Fibroblast of pulmonary artery (primary cell): ENCODE data around the gene ZCCHC14.
"Not testable (repeated sequence)": the region's sequence is repeated elsewhere in the genome, so short reads cannot be mapped to it uniquely, and the experiment has no call there.

Source experiments
- DNase-seq: peaks from one replicate; pipeline ENCODE4 v3.0.0-alpha.2; 2010; ENCODE audit warnings: low read depth
- H3K4me3 ChIP-seq: replicated peaks from 2 replicates; pipeline ENCODE4 v1.5.1; 2011; ENCODE audit warnings: low read depth, mild to moderate bottlenecking, control low read depth, low read length, moderate library complexity
- TF ChIP-seq, protein P1 (sequence below): IDR thresholded peaks from 2 replicates; pipeline ENCODE4 v1.5.1; 2011; ENCODE audit warnings: mild to moderate bottlenecking, control low read depth, low read length, inconsistent platforms; ENCODE audit errors: missing control alignments

The ZCCHC14 gene

DNA sequence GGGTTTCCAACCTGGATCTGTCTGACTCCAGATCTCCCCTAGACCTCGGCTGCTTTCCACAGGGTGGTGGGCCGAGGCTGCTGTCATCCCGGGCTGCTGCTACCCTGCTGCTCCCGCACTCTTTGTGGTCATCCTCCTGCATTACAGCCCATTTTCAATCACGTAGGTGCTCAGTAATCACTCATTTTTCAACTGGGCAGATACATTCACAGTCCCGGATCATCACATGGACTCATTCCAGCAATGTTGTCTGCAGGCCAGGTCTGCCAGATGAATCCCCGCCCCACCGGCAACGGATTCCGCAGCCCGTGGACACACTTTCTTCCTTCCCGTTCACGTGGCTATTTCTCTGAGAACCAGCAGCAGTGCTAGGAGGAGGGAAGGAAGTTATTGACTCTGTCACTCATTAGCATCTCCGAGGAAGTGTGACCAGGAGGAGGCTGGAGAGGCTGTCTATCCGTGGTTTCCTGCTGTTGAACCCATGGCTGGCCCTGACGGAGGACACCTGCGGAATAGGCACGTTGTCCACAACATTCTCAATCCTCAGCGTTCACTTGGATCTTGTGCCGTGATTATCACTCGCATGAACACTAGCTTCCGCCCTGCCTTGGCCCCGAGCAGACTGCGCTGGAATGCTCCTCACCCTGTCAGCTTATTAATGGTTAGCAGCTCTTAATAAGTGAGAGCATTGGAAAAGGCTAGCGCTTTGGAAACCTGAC is 14.7 kb upstream of the ZCCHC14 start:
- TF ChIP-seq, protein P1, sequence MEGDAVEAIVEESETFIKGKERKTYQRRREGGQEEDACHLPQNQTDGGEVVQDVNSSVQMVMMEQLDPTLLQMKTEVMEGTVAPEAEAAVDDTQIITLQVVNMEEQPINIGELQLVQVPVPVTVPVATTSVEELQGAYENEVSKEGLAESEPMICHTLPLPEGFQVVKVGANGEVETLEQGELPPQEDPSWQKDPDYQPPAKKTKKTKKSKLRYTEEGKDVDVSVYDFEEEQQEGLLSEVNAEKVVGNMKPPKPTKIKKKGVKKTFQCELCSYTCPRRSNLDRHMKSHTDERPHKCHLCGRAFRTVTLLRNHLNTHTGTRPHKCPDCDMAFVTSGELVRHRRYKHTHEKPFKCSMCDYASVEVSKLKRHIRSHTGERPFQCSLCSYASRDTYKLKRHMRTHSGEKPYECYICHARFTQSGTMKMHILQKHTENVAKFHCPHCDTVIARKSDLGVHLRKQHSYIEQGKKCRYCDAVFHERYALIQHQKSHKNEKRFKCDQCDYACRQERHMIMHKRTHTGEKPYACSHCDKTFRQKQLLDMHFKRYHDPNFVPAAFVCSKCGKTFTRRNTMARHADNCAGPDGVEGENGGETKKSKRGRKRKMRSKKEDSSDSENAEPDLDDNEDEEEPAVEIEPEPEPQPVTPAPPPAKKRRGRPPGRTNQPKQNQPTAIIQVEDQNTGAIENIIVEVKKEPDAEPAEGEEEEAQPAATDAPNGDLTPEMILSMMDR = no peak
- DNase-seq = peak; percentile 21
- no peak overlapping the region for H3K4me3 ChIP-seq

DNA sequence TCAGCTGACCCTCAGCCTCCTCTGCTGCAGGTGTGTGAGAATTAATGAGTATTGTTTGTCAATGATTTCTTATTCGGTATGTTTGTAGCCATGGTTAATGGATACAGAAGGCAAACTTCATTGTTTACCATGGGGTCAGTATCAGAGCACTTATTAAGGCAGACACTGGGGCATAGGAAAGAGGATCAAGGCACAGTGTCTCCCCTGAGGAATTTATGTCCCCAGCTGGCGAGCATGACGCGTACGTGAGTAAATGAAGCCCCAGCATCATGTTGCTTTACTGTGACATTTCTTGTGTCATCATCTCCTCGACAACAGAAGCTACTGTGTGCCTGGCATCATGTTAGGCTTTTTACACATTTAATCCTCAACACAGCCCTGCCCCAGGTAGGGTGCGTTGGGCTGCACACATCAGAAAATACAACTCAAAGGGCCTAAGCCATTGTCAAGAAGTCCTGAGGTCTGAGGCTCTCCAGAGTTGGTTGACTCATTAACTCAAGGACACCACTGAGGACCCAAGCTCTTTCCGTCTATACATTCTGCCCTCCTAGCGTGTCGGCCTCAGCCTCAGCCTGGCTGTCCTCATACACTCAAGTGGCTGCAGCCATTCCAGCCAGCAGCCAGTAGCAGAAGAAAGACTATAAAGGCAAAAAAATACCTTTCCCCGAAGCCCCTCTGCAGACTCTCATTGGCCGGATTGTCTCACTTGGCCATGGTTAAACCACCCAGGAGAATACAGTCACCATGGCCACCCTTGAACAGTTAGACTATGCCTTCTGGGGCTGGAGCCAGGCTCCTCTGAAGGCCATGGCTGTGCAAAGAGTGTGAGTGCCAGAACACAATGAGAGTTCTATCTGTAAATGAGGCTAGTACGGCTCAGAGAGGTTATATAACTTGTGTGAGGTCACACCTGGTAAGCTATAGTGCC is 13.9 kb upstream of the ZCCHC14 start:
- no peak for DNase-seq
- TF ChIP-seq, protein P1 = no peak
- no peak overlapping the region for H3K4me3 ChIP-seq

DNA sequence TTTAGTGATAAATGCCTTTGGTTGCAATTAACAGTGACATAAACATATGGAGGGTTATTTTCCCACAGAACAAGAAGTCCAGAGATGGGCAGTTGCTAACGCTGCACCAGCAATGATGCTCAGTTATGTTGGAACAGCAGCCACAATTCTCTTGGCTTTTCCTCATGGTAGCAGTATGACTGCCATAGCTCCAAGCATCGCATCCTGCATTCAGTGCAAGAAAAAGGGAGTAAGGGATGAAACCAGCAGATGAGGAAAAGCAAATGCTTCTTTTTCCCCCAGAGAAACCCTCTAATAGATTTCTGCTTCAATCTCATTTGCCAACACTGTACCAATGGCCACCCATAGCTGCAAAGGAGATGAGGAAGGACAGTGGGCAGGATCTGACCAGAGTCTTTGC is 13.0 kb upstream of the ZCCHC14 start:
- TF ChIP-seq, protein P1 = no peak
- no peak for DNase-seq
- no peak overlapping the region for H3K4me3 ChIP-seq

DNA sequence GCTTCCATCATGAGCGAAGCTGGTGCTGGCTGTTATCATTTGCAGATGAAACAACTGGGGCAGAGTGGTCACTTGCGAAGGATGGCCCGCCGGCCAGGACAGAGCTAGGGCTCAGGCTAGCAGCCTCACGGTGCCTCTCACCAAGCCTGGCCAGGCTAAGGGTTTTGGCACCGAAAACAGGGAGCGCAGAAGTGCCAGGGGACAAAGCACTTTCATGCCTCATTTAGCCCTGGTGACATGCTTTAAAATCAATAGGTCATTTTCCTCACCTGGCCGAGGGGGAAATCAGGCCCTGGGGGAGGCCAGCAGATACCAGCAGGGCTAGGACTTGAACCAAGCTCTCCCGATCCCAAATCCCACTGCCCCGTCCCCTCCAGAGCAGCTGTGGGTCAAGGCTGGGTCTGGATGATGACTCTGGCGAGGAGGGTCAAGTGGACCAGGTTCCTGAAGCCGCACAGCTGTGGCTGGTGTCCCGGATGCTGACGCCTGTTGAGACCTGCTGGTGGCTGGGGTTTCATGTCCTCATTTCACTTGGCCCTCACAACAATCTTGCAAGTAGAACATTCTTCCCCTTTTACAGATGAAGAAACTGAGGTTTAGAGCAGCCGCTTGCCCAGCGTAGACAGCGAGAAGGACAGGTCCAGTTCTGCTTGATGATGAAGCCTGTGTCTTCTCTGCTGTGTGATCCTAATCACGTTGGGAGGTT is 10.6 kb upstream of the ZCCHC14 start:
- not testable (repeated sequence) for DNase-seq, H3K4me3 ChIP-seq

DNA sequence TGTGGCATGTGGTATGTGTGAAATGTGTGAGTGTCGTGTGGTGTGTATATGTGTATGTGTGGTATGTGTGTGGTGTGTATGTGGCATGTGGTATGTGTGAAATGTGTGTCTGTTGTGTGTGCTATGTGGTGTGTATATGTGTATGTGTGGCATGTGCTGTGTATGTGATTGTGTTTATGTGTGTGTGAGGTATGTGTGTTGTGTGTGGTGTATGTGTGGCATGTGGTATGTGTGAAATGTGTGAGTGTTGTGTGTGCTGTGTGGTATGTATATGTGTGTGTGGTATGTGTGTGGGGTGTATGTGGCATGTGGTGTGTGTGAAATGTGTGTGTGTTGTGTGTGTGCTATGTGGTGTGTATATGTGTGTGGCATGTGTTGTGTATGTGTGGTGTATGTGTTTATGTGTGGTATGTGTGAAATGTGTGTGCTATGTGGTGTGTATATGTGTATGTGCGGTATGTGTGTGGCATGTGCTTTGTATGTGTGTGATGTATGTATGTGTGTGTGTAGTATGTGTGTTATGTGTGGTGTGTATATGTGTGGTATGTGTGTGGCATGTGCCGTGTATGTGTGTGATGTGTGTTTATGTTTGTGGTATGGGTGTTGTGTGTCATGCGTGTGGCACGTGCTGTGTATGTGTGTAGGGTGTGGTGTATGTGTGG is 9.6 kb upstream of the ZCCHC14 start:
- TF ChIP-seq, protein P1 = no peak
- H3K4me3 ChIP-seq = no peak overlapping the region
- no peak for DNase-seq

DNA sequence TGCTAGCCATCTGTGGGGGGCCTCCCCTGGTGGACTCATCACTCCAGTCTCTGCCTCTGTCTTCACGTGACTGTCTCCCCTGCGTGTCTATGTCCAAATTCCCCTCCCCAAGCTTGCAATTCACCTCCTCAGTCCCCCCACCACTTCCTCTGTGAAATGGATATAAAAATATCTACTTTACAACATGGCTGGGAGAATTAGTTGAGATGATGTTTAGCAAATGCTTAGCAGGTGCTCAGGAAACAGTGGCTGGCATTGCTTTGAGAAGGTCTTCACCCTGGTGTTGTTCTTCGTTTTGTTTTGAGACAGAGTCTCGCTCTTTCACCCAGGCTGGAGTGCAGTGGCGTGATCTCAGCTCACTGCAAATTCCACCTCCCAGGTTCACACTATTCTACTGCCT is 8.3 kb upstream of the ZCCHC14 start:
- DNase-seq = no peak
- TF ChIP-seq, protein P1 = no peak
- no peak overlapping the region for H3K4me3 ChIP-seq

DNA sequence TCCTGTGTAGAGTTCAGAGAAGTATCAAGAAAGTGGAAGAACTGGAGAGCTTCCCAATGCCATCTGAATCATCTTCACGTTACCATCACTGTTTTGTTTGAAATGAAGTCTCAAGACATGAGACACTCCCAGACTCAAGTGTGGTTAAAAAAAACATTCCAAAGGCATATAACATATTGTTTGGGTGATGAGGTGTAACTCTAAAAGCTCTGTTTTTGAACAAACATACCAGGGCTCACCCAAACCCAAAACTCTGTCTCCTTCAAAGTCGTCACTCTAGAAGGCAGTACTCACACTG is 6.3 kb upstream of the ZCCHC14 start:
- no peak overlapping the region for H3K4me3 ChIP-seq
- TF ChIP-seq, protein P1 = no peak
- DNase-seq = peak; percentile 35
